Dedifferentiated amniotic fluid mesenchymal stem cell (primary cell): Measurements from ENCODE around the gene WAS.

Source experiments
- DNase-seq: peaks from one replicate; pipeline ENCODE4 v3.0.0-alpha.2; 2016; ENCODE audit errors: extremely low spot score

WAS gene

GRCh38 chrX:48711929-48712505 lies 28.4 kb downstream of the WAS start:
- no peak for DNase-seq

GRCh38 chrX:48713847-48714246 lies 30.2 kb downstream of the WAS start:
- no peak for DNase-seq

GRCh38 chrX:48714573-48714972 lies 31.0 kb downstream of the WAS start:
- DNase-seq: no peak

GRCh38 chrX:48715072-48715471 lies 31.5 kb downstream of the WAS start:
- no peak for DNase-seq

- no peak for DNase-seq
Observed at GRCh38 chrX:48715876-48716502, 32.4 kb downstream of the WAS start.

- no peak for DNase-seq
Observed at GRCh38 chrX:48719958-48720357, 36.4 kb downstream of the WAS start.

GRCh38 chrX:48720577-48721250 lies 37.1 kb downstream of the WAS start:
- DNase-seq: no peak

- DNase-seq: no peak
Observed at GRCh38 chrX:48721916-48722315, 38.3 kb downstream of the WAS start.

- DNase-seq: no peak
Observed at GRCh38 chrX:48726596-48726995, 43.0 kb downstream of the WAS start.

- DNase-seq: no peak
Observed at GRCh38 chrX:48728653-48729052, 45.1 kb downstream of the WAS start.

GRCh38 chrX:48736303-48736702 lies 52.7 kb downstream of the WAS start:
- DNase-seq: no peak

- no peak for DNase-seq
Observed at GRCh38 chrX:48736878-48737212, 53.2 kb downstream of the WAS start.

GRCh38 chrX:48737213-48737938 lies 53.8 kb downstream of the WAS start:
- peak; percentile 96 for DNase-seq

- DNase-seq: no peak
Observed at GRCh38 chrX:48737940-48738339, 54.3 kb downstream of the WAS start.
